Right lobe of liver (tissue), 4 donors: Measurements from ENCODE around the gene LOXL1.

ENCODE experiments used
- POLR2A ChIP-seq: fragments of 450-650 bp; IDR thresholded peaks from one replicate; pipeline ENCODE4 v1.6.1; 2017; ENCODE audit warnings: antibody characterized with exemption, mild to moderate bottlenecking
- TF ChIP-seq, protein P1 (sequence below), 4 donors: fragments of 200-600 bp in 3 of 4; fragments of 450-650 bp in 1 of 4; IDR thresholded peaks; one replicate each; pipeline versions ENCODE4 v1.5.1 to v1.8.0; 2016 to 2022; ENCODE audit warnings: antibody characterized with exemption in 4 of 4, mild to moderate bottlenecking in 2 of 4
- donor health status: DM: no; HTN: no; CAD: no.
- donor health status: DM: no; HTN: no; CAD: no.
- donor health status: DM: no; HTN: yes; CAD: no.

DNA sequence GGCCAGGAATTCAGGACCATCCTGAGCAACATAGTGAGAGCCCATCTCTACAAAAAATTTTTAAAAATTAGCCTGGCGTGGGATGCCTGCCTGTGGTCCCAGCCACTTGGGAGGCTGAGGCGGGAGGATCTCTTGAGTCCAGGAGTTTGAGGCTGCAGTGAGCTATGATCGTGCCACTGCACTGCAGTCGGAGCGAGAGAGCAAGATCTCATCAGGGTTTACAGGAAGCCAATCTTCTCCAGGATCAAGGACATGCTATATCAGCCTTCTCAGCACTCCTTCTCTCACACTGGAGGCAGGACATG, 66.3 kb downstream of the LOXL1 start:
- TF ChIP-seq, protein P1, sequence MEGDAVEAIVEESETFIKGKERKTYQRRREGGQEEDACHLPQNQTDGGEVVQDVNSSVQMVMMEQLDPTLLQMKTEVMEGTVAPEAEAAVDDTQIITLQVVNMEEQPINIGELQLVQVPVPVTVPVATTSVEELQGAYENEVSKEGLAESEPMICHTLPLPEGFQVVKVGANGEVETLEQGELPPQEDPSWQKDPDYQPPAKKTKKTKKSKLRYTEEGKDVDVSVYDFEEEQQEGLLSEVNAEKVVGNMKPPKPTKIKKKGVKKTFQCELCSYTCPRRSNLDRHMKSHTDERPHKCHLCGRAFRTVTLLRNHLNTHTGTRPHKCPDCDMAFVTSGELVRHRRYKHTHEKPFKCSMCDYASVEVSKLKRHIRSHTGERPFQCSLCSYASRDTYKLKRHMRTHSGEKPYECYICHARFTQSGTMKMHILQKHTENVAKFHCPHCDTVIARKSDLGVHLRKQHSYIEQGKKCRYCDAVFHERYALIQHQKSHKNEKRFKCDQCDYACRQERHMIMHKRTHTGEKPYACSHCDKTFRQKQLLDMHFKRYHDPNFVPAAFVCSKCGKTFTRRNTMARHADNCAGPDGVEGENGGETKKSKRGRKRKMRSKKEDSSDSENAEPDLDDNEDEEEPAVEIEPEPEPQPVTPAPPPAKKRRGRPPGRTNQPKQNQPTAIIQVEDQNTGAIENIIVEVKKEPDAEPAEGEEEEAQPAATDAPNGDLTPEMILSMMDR (IDR thresholded peaks at IDR 0.05), result no peak
- no peak for TF ChIP-seq POLR2A
